Subcutaneous preadipocyte (primary cell): Measurements from ENCODE around the gene DTX4. TPM values are rescaled to one million over a fixed set of nuclear protein-coding genes. Genes with fewer than 3 reads are reported as not detected.

Source experiments
- small RNA-seq: library from RNA; depleted of rRNA; stranded (forward); fragments of <200 nt; gene quantifications from one replicate; pipeline ENCODE3, GENCODE V24; 2012
- total RNA-seq: library from RNA; depleted of rRNA; stranded (reverse); fragments of >200 nt; gene quantifications from 2 replicates; pipeline ENCODE4 v1.2.3, GENCODE V29; 2012

The DTX4 gene
- total RNA-seq, result 0.59 and 1.1 TPM in 2 replicates

GRCh38 chr11:59171508-59172322, at the start of gene DTX4:
Gene DTX4, plus strand, starts transcription at chr11:59172132. Its CDS starts 464 bp downstream, at chr11:59172596.

GRCh38 chr11:59142530-59143507, 29.1 kb upstream of the DTX4 start, which contains the start of gene FAM111A:
Gene FAM111A, plus strand, starts transcription at chr11:59142856. Its CDS starts 6,017 bp downstream, at chr11:59148873.

GRCh38 chr11:59212744-59213631, 41.1 kb downstream of the DTX4 start, which contains the start of gene MPEG1:
Gene MPEG1, minus strand, starts transcription at chr11:59212927. Its CDS starts 62 bp downstream, at chr11:59212865.

Small RNAs within 50 kb of the gene (small RNA-seq; reads per million reads assigned to genes)
- gene RN7SL42P, result not detected

Other genes with a start within 250 kb of the DTX4 start
- 0.98 and 3.3 TPM in 2 replicates for gene GLYATL1, start 232.6 kb upstream of the DTX4 start, total RNA-seq
- not detected in 2 replicates for gene GLYATL1B, start 85.8 kb upstream of the DTX4 start, total RNA-seq
- 7.3 and 15.2 TPM in 2 replicates for gene FAM111B, start 64.9 kb upstream of the DTX4 start, total RNA-seq
- gene FAM111A, start 29.3 kb upstream of the DTX4 start, total RNA-seq, result 43.2 and 45.6 TPM in 2 replicates
- gene MPEG1, start 40.8 kb downstream of the DTX4 start, total RNA-seq, result under 0.01 TPM in 1 of 2 replicates, not detected in the other
- not detected in 2 replicates for gene OR5AN1, start 186.8 kb downstream of the DTX4 start, total RNA-seq